Measurements from ENCODE around the gene FREM1.

DNA sequence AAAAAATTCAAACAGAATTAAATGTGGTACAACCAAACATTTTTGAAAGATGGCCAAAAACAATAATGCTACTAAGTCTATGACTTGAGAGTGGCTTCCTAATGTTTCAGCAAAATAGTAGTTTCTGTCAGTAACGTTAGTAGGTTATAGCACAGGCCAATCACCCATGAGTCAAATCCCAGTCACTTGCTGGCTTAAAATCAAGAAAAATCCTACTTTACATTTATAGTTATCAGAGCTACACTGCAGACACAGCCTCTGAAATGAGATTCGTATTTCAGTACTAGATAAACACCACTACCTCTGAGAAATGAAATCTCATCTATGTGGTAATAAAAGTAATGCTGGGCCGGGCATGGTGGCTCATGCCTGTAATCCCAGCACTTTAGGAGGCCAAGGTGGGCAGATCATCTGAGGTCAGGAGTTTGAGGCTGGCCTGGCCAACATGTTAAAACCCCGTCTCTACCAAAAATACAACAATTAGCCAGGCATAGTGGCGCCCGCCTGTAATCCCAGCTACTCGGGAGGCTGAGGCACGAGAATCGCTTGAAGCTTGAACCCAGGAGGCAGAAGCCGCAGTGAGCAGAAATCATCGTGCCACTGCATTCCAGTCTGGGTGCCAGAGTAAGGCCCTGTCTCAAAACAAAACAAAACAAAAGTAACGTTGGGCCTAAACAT, 223.0 kb downstream of the FREM1 start:
- TF ChIP-seq EP300 (IDR thresholded peaks at IDR 0.05) (no peak), POLR2A (IDR thresholded peaks at IDR 0.05) (no peak)
- TF ChIP-seq, protein P1, sequence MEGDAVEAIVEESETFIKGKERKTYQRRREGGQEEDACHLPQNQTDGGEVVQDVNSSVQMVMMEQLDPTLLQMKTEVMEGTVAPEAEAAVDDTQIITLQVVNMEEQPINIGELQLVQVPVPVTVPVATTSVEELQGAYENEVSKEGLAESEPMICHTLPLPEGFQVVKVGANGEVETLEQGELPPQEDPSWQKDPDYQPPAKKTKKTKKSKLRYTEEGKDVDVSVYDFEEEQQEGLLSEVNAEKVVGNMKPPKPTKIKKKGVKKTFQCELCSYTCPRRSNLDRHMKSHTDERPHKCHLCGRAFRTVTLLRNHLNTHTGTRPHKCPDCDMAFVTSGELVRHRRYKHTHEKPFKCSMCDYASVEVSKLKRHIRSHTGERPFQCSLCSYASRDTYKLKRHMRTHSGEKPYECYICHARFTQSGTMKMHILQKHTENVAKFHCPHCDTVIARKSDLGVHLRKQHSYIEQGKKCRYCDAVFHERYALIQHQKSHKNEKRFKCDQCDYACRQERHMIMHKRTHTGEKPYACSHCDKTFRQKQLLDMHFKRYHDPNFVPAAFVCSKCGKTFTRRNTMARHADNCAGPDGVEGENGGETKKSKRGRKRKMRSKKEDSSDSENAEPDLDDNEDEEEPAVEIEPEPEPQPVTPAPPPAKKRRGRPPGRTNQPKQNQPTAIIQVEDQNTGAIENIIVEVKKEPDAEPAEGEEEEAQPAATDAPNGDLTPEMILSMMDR (IDR thresholded peaks at IDR 0.05) = no peak
